ENCODE measurements around the gene FAM118B. TPM values are rescaled to one million over a fixed set of nuclear protein-coding genes. Genes with fewer than 3 reads are reported as not detected.

FAM118B gene
- total and polyA plus RNA-seq, 4 donors = 3.7 to 12.0 (median 6.6) TPM

DNA sequence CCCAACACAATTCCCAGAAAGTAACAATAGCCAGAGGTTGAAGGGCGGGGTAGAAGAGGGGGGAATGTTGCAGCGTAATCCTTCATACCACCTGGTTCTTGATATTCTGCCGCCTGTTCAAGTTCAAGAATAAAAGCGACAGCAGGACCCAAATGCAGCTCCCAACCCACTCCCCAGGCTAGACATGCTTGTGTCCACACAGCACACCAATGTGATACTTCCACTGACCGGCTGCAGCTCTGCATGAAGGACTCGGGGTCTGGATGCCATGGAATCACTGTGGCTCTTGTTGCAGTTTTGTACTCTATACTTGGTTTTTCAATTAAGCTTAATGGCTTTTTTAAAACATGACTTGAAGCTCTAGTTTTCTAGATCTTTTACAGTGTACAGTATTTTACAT, 50.6 kb downstream of the FAM118B start (continued):
- TF ChIP-seq, protein P1, sequence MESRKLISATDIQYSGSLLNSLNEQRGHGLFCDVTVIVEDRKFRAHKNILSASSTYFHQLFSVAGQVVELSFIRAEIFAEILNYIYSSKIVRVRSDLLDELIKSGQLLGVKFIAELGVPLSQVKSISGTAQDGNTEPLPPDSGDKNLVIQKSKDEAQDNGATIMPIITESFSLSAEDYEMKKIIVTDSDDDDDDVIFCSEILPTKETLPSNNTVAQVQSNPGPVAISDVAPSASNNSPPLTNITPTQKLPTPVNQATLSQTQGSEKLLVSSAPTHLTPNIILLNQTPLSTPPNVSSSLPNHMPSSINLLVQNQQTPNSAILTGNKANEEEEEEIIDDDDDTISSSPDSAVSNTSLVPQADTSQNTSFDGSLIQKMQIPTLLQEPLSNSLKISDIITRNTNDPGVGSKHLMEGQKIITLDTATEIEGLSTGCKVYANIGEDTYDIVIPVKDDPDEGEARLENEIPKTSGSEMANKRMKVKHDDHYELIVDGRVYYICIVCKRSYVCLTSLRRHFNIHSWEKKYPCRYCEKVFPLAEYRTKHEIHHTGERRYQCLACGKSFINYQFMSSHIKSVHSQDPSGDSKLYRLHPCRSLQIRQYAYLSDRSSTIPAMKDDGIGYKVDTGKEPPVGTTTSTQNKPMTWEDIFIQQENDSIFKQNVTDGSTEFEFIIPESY (IDR thresholded peaks at IDR 0.05) = no peak
- TF ChIP-seq RAD21 (IDR thresholded peaks at IDR 0.05) (no peak), FOXA1 (IDR thresholded peaks at IDR 0.05) (no peak), HNF4A (conservative IDR thresholded peaks at IDR 0.05) (no peak), NR2F2 (IDR thresholded peaks at IDR 0.05) (no peak)
- TF ChIP-seq, protein P2, sequence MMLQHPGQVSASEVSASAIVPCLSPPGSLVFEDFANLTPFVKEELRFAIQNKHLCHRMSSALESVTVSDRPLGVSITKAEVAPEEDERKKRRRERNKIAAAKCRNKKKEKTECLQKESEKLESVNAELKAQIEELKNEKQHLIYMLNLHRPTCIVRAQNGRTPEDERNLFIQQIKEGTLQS (IDR thresholded peaks at IDR 0.05) = no peak

DNA sequence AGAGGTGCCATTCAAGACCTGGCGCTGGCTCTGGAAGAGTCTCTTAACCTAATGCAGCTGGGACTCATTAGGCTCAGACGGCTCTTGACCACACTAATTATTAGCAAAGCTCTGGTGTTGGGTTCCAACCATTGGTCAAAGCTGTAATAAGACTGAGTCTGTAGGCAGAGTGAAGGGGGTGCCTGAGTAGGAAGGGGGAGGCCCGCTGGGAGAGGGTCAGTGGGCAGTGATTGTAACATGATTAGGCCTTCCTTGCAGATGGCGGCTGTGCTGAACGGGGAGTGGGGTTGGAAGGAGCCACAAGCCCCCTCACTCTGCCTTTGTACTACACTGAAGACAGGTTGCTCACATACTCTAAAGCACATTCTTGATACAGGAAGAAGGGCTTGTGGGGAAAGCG, 51.9 kb downstream of the FAM118B start:
- TF ChIP-seq JUND (IDR thresholded peaks at IDR 0.05) (no peak), YY1 (IDR thresholded peaks at IDR 0.05) (no peak), HNF4A (conservative IDR thresholded peaks at IDR 0.05) (no peak), FOXA1 (IDR thresholded peaks at IDR 0.05) (no peak), EGR1 (IDR thresholded peaks at IDR 0.05; ENCODE audit: low read depth in 2 of 2) (no peak), TAF1 (conservative IDR thresholded peaks at IDR 0.05) (no peak), RXRA (IDR thresholded peaks at IDR 0.05) (no peak), HNF4G (IDR thresholded peaks at IDR 0.05) (no peak), GABPA (IDR thresholded peaks at IDR 0.05 in 1 of 2, conservative IDR thresholded peaks at IDR 0.05 in 1 of 2) (no peak), RAD21 (IDR thresholded peaks at IDR 0.05) (no peak), FOXA2 (IDR thresholded peaks at IDR 0.05) (no peak), SP1 (IDR thresholded peaks at IDR 0.05) (no peak), NR2F2 (IDR thresholded peaks at IDR 0.05) (no peak)
- TF ChIP-seq, protein P3, sequence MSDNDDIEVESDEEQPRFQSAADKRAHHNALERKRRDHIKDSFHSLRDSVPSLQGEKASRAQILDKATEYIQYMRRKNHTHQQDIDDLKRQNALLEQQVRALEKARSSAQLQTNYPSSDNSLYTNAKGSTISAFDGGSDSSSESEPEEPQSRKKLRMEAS (IDR thresholded peaks at IDR 0.05) = no peak
- TF ChIP-seq, protein P4, sequence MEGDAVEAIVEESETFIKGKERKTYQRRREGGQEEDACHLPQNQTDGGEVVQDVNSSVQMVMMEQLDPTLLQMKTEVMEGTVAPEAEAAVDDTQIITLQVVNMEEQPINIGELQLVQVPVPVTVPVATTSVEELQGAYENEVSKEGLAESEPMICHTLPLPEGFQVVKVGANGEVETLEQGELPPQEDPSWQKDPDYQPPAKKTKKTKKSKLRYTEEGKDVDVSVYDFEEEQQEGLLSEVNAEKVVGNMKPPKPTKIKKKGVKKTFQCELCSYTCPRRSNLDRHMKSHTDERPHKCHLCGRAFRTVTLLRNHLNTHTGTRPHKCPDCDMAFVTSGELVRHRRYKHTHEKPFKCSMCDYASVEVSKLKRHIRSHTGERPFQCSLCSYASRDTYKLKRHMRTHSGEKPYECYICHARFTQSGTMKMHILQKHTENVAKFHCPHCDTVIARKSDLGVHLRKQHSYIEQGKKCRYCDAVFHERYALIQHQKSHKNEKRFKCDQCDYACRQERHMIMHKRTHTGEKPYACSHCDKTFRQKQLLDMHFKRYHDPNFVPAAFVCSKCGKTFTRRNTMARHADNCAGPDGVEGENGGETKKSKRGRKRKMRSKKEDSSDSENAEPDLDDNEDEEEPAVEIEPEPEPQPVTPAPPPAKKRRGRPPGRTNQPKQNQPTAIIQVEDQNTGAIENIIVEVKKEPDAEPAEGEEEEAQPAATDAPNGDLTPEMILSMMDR (IDR thresholded peaks at IDR 0.05; ENCODE audit: low read depth, low read length, missing input control) = no peak
- TF ChIP-seq, protein P5, sequence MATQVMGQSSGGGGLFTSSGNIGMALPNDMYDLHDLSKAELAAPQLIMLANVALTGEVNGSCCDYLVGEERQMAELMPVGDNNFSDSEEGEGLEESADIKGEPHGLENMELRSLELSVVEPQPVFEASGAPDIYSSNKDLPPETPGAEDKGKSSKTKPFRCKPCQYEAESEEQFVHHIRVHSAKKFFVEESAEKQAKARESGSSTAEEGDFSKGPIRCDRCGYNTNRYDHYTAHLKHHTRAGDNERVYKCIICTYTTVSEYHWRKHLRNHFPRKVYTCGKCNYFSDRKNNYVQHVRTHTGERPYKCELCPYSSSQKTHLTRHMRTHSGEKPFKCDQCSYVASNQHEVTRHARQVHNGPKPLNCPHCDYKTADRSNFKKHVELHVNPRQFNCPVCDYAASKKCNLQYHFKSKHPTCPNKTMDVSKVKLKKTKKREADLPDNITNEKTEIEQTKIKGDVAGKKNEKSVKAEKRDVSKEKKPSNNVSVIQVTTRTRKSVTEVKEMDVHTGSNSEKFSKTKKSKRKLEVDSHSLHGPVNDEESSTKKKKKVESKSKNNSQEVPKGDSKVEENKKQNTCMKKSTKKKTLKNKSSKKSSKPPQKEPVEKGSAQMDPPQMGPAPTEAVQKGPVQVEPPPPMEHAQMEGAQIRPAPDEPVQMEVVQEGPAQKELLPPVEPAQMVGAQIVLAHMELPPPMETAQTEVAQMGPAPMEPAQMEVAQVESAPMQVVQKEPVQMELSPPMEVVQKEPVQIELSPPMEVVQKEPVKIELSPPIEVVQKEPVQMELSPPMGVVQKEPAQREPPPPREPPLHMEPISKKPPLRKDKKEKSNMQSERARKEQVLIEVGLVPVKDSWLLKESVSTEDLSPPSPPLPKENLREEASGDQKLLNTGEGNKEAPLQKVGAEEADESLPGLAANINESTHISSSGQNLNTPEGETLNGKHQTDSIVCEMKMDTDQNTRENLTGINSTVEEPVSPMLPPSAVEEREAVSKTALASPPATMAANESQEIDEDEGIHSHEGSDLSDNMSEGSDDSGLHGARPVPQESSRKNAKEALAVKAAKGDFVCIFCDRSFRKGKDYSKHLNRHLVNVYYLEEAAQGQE (IDR thresholded peaks at IDR 0.05) = no peak
- TF ChIP-seq, protein P2 (IDR thresholded peaks at IDR 0.05) = no peak
- TF ChIP-seq, protein P1 (IDR thresholded peaks at IDR 0.05) = no peak
- Histone ChIP-seq H3K36me3 (ENCODE audit: control insufficient read depth in 4 of 4, insufficient read depth in 3 of 4, low read depth in 1 of 4, low read length in 3 of 4) (peaks cover 13 to 62% (median 56%) of the 10 kb centered on the region in 4 donors), H3K27me3 (ENCODE audit: control insufficient read depth in 4 of 4, insufficient read depth in 4 of 4, low read length in 3 of 4) (no peaks in the 10 kb centered on the region), H3K4me1 (ENCODE audit: control insufficient read depth in 4 of 4, insufficient read depth in 4 of 4, low read length in 3 of 4) (peaks cover 0 to 13% (median 11%) of the 10 kb centered on the region in 4 donors), H3K9ac (ENCODE audit: low read depth in 1 of 2, low read length in 2 of 2) (no peak overlapping the region), H3K4me3 (ENCODE audit: low read depth in 1 of 3, low read length in 3 of 3) (no peak overlapping the region), H3K27ac (ENCODE audit: low read depth in 1 of 2, low read length in 2 of 2) (no peak overlapping the region), H3K9me3 (ENCODE audit: control insufficient read depth in 4 of 4, low read length in 3 of 4) (no peaks in the 10 kb centered on the region)
- 95% methylated on average over 6 of the region's 6 CpGs for WGBS
- DNase-seq (ENCODE audit: low spot score) = no peak
